Dermis blood vessel endothelial cell (primary cell): ENCODE data around the gene KIF3B. TPM values are rescaled to one million over a fixed set of nuclear protein-coding genes. Genes with fewer than 3 reads are reported as not detected.
"Not testable (repeated sequence)": the region's sequence is repeated elsewhere in the genome, so short reads cannot be mapped to it uniquely, and the experiment has no call there.

Experiments used
- DNase-seq: peaks from one replicate; pipeline ENCODE4 v3.0.0; 2010
- total RNA-seq: library from RNA; depleted of rRNA; stranded (reverse); fragments of >200 nt; gene quantifications from 2 replicates; pipeline ENCODE4 v1.2.3, GENCODE V29; 2014

KIF3B gene
- total RNA-seq, 1 donor from 2014 or later: 24.0 TPM

GRCh38 chr20:32249030-32249738 is 28.3 kb upstream of the KIF3B start:
- no peak for DNase-seq

- no peak for DNase-seq
Observed at GRCh38 chr20:32251470-32251869, 26.0 kb upstream of the KIF3B start.

- DNase-seq: no peak
Observed at GRCh38 chr20:32252189-32252588, 25.3 kb upstream of the KIF3B start.

GRCh38 chr20:32260973-32261372 is 16.5 kb upstream of the KIF3B start:
- DNase-seq: not testable (repeated sequence)

- DNase-seq: no peak
Observed at GRCh38 chr20:32261644-32262043, 15.8 kb upstream of the KIF3B start.

- DNase-seq: no peak
Observed at GRCh38 chr20:32263398-32263954, 14.0 kb upstream of the KIF3B start.

GRCh38 chr20:32271620-32272019 is 5.8 kb upstream of the KIF3B start:
- DNase-seq: no peak

- DNase-seq: no peak
Observed at GRCh38 chr20:32274359-32274758, 3.1 kb upstream of the KIF3B start.

- DNase-seq: not testable (repeated sequence)
Observed at GRCh38 chr20:32275163-32275562, 2.3 kb upstream of the KIF3B start.

- DNase-seq: peak; percentile 10
Observed at GRCh38 chr20:32278199-32278643, 770 bp downstream of the KIF3B start.

GRCh38 chr20:32281711-32282110 is 4.3 kb downstream of the KIF3B start:
- DNase-seq: no peak

GRCh38 chr20:32282461-32282860 is 5.0 kb downstream of the KIF3B start:
- no peak for DNase-seq

- no peak for DNase-seq
Observed at GRCh38 chr20:32285082-32285620, 7.7 kb downstream of the KIF3B start.

GRCh38 chr20:32285621-32286371 is 8.3 kb downstream of the KIF3B start:
- DNase-seq: peak; percentile 28

GRCh38 chr20:32287231-32287638 is 9.8 kb downstream of the KIF3B start:
- no peak for DNase-seq

GRCh38 chr20:32288225-32288849 is 10.9 kb downstream of the KIF3B start:
- no peak for DNase-seq

- not testable (repeated sequence) for DNase-seq
Observed at GRCh38 chr20:32289299-32289660, 11.8 kb downstream of the KIF3B start.

- DNase-seq: no peak
Observed at GRCh38 chr20:32289661-32290431, 12.4 kb downstream of the KIF3B start.

- DNase-seq: no peak
Observed at GRCh38 chr20:32291166-32291565, 13.7 kb downstream of the KIF3B start.

GRCh38 chr20:32292548-32292947 is 15.1 kb downstream of the KIF3B start:
- no peak for DNase-seq

GRCh38 chr20:32294071-32294470 is 16.6 kb downstream of the KIF3B start:
- DNase-seq: no peak

- DNase-seq: no peak
Observed at GRCh38 chr20:32296412-32296811, 19.0 kb downstream of the KIF3B start.
